Stimulated activated CD8-positive, alpha-beta memory T cell treated with anti-CD3 and anti-CD28 coated beads, Interleukin-7, amount 100 ng/mL, for 48 hours (primary cell): ENCODE data around the gene PAX2.

ENCODE experiments used
- DNase-seq, 2 donors: peaks; one replicate each; pipeline ENCODE4 v3.0.0-alpha.2; 2020; ENCODE audit warnings: low read depth in 1 of 2; ENCODE audit errors: extremely low read depth in 1 of 2

Gene PAX2

DNA sequence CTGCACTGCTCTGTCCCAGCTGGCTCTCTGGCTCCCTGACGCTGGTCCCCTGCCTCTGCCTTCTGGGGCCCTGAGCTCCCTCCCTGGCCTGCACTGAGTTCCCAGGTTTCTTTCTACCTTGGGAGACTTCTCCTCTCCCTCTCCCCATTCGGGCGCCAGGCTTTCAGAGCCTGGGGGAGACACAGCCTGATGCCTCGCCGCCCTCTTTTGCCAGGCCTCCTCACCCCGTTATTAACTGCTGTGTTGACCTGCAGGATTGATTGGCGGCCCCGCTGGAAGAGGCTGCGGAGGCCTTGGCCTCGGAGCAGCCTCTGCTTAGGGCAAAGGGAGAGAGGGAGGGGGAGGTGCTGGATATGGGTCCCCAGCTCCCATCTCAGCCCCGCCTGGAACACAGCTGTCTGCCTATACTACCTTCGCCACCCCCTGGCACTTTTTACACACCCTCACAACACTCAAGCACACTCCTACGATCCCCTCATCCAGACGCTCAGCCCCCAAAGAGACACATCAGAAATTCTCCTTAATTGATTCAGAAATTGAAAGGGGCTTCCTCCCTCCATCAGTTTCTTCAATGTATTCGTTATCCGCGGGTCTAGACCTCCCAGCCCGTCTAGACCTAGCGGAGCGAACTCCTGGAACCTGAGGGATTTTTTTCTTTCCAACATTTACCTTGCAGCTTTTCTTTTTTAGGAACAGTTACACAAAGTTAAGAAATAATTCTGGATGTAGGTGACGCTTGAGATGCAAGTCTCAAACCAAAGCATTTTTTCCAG is 7.1 kb upstream of the PAX2 start:
- no peak for DNase-seq

DNA sequence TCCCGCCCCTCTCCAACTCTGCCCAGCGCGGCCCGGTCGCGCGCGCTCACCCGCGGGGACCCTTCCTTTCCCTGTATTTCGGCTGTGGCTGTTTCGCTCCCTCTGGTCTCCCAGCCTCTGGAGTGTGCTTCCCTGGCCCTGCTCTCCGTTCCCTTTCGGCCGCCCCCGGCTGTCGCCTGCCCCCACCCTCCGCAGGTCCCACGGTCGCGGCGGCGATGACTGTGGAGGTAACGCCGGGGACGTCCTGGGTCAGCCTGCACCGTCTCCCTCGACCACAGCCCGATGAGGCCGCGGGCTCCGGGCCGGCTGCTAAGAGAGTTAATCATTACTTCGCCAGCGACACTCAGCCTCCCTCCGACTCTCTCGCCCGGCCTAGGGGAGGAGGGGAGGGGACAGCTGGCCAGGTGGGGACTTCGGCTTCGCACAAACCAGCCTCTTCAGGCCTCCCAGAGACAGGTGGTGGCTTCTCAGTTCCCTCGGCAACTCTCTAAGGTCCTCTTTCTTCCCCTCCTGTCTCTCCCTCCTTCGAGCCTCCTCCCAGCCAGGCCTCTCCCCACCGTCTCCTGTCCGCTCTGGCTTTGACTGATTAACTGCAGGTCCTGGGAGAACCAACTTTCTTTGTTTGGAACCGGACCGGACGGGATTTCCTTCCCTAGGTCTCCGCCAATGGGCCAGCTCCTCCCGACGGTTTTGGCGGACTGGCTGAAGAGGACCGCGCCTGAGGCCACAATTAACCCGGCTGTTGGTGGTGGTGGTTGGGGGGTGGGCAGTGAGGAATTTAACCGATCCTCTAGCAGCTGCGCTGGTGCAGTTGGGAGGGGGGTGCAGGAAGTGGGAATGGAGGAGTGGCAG is 5.6 kb upstream of the PAX2 start:
- no peak for DNase-seq

DNA sequence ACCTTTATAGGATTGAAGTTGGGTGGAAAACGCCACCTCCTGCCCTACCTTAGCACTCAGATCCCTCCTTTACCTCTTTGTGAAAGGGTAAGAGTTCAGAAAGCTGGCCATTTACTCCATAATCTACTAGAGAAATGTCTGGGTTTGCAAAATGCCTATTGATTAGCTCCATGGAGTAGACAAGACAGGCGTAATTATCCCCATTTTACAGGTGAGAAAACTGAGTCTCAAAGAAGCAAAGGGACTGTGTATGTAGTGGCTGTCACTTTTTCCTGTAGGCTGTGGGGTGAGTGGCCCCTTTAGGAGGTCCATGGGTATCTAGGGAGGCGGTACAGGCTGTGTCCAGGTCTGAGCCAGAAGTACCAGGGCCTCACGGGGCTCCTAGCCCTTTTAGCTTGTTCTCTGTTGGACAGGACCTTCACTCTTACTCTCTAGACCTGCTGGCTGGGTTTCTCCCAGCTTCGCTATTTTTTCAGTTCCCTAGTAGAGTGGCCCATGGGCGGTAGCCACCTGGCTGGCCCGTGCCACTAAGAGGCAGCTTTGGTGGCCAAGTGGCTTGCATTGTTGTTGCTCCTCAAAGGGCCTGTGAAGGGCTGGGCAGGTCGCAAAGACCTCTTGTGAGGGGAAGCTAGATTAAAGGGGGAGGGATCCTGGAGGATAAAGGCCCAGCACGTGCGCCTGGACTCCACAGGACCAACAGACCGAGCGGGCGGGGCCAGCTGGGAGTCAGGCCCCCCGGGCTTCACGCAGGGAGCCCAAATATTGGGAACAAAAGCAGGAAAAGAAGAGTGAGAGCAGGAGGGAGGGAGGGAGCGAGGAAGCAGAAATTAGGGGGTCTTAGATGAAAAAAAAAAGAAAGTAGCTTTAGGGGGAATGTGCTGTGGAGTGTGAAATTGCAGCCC is 4.7 kb upstream of the PAX2 start:
- DNase-seq, result no peak

DNA sequence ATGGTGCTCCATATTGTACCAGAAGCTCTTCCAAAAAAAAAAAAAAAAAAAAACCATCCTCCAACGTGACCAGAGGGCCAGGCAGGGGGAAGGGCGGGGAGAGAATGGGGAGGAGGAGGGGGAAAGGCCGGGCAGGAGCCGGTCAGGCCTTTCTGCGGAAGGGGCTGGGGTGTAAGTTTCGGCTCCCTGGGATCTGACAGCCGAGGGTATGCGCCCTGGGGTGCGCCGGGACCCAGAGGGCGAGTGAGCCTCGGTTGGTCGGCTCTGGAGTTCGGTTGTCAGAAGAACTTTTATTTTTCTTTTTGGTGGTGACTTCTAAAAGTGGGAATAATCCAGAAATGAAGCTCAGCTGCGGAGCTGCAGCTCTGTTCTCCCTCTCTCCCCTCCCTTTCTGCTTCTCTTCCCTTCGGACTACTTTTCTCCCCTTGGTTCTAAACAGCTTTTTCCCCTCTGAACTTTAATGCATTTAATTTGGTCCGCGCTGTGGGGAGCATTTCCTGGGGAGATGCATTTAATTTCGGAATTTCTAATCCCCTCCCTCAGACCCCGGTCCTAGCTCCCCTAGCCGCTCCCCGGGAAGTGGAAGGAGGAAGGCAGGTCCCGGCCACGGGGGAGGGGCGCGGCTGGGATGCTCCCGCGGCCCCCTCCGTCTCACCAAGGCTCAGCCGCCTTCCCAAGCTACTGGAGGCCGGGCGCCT is 3.9 kb upstream of the PAX2 start:
- no peak for DNase-seq

DNA sequence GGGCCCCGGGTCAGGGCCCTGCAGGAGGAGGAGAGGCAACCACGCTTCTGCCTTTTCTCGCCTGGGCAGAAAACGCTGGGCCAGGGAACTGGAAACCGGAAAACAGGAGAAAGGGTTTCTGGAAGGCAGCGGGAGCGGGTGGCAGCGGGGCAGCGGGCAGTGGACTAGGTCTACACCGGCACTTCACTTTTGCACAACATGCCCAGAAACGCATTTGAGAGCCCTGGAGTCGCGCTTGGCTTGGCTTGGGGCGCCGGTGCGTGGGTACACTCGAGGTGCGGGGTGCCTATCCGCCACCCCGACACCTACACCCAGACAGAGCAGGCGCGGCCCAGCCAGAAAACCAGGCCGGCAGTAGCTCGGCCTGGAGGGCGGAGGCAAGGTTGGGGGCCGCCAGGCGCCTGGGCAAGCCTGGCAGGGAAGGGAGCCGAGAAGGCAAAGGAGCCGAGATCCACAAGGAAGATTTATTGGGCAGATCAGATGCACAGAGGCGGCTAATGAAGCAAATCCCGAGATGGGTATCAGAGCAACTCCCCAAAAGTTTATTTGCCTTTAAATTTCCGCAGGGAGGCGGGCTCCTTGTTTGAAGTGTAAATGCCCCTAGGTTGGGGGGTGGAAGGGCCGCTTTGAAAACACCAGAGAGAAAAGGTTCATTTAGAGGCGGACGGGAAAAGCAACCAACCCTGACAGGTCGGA is 3.2 kb upstream of the PAX2 start:
- DNase-seq, result no peak

DNA sequence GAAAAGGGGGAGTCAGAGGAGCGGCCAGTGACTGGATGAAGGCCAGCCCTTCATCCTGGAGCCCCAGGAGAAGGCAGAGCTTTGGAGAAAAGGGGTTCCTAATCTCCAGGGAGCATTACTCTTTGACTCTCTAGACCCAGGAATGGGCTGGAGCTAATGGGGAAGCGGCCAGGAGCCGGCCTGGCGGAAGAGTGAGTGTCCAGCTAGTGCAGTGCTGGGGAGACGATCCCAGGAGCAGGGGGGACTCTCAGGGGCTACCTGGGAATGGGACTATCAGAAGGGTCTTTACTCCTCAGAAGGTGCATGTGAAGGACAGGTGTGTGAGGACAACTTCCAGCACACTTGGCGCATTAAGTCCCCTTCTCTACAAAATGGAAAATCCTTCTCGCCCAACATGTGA is 2.4 kb upstream of the PAX2 start:
- DNase-seq, result no peak

DNA sequence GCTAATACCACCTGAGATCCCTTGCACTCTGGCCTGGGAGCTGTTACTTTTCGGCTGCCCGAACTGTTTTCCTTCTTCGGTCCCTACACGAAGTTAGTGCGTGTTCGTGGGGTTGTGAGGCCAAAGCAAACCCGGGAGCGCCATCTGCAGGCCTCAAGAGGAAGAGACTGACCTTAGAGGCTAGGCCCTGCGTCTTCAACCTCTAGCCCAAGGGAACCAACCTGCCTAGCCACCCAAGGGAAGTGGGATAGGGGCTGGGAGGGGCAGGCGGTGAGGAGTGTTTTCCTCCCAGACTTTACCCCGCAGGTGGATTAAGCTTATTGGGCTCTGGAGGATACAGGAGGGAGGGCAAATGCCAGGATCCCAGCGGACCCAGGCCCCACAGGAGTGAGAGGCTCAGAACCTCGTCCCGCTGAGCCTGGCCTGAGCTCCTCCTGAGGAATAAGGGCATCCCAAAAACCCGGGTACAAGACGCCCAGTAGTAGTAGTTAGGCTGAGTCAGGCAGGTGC is 1.7 kb upstream of the PAX2 start:
- peak in 1 of 2 donors; percentile 20 for DNase-seq

DNA sequence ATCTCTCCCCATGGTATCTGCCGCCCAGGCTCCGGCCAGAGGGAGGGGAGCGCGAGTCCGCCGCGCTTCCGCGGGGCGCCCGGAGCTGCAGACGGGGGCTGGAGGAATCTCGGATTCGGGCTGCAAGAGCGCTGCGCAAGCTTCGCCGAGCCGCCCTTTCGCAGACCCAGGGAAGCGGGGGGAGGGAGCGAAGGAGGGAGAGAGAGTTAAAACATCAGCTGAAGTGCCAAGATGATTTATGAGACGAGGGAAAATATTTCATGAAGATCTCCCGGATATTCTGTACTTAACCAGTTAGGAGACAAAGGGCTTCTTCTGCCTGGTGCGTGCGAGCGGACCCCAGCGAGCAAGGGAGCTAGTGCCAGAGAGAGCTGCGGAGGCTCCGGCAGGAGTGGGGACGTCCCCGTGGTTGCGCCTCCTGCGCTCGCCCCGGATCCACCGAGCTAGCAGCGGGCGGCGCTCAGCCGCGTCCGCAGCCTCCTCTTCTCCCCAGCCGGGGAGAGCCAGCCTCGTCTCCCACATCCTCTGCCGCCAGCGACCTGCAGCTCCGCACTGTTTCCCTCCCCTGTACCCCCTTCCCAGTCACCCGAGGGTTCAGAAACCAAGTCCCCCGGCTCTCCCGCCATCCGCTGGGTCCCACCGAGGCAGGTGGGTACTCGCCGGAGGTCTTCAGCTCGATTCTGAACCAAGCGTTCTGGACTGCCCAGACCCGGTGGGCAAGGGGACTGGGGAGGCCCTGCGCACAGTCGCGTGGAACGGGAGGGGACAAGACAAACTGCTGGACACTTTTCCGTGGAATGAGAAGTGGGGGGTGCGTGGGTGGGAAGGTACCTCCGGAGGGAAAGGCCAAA is 1.0 kb upstream of the PAX2 start:
- DNase-seq, result no peak

DNA sequence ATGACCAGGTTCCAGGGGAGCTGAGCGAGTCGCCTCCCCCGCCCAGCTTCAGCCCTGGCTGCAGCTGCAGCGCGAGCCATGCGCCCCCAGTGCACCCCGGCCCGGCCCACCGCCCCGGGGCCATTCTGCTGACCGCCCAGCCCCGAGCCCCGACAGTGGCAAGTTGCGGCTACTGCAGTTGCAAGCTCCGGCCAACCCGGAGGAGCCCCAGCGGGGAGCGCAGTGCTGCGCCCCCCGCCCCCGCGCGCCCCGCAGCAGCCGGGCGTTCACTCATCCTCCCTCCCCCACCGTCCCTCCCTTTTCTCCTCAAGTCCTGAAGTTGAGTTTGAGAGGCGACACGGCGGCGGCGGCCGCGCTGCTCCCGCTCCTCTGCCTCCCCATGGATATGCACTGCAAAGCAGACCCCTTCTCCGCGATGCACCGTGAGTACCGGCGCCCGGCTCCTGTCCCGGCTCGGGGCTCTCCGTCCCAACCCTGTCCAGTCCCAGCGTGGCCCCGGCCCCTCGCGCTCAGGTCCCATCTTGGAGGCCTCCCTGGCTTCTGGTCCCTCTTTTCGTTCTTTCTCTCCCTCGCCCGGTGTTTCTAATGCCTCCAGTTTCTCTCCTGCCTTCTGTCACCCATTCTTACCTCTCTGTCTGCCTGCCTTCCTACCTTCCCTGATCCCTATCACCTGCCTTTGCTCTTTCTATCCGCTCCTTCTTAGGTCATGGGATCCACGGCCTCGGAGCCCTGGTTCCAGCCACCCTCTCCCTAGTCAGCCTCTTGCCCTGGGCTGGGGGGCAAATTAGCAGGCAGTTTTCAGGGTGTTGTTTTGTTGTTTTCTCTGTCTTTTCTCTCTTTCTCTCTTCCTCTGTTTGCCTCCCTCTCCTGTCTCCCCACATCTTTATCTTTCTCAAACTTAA is 751 bp downstream of the PAX2 start:
- DNase-seq, result no peak

DNA sequence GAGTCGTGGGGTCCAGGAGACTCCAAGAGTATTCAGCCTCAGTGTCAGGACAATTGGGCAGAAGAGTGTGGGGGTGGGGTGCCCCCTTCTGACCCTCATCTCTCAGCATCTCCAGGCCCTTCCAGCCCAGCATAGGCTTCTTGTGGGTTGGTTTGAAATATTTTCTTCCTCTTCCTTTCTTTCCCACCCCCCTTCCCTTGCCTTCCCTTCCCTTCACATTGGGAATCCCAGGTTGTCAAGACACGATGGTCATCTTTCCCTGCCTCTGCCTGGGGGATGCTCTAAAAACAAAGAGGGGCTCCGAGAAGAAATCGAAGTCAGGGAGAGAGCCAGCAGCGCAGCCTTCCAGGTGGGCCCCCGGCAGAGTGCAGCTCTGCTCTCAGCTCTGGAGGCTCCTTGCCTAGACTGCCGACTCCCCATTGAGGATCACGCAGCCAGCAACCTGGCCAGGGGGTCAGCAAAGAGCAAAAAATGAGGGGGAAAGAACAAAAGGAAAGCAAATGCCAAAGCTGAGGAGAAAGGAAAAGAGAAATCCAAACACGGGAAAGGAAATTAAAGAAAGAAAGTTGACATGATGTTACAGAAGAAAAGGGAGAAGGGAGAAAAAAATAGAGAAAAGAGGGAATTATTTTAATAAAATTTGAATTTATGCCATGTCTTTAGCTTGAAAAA is 1.5 kb downstream of the PAX2 start:
- DNase-seq, result no peak

DNA sequence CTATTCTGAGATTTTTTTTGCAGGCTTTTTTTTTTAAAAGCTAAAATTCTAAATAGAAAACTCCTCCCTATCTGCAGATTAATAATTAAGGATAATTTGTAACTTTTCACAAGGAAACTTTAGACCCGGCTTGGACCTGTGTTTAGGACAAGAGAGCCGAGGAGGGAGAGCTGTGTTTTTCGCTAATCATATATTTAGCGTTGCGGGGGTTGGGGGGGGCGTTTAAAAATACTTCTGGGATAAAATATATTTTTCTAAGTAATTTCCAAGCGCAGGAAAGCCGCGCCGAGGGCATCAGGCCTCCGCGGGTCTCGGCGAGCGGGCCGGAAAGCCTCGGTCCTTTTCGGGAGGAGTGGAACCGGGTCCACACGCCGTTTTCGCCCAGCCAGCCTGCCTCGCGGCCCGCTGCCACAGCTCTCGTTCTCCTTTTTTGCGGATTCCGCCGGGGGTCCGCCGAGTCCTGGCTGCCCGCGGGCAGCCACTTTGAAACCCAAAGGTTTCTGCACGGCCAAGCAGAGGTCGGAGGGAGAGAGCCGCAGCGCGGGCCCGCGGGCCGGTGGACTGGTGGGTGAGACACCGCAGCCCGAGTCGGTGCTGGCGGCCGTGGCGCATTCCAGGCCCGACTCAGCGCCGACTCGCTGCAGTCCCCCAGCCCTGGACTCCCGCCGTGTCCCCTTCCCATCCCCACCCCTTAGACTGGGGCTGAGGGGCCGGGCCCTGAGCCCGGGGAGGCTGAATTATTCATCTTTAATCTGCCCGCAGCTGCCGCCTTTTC is 2.3 kb downstream of the PAX2 start:
- no peak for DNase-seq

DNA sequence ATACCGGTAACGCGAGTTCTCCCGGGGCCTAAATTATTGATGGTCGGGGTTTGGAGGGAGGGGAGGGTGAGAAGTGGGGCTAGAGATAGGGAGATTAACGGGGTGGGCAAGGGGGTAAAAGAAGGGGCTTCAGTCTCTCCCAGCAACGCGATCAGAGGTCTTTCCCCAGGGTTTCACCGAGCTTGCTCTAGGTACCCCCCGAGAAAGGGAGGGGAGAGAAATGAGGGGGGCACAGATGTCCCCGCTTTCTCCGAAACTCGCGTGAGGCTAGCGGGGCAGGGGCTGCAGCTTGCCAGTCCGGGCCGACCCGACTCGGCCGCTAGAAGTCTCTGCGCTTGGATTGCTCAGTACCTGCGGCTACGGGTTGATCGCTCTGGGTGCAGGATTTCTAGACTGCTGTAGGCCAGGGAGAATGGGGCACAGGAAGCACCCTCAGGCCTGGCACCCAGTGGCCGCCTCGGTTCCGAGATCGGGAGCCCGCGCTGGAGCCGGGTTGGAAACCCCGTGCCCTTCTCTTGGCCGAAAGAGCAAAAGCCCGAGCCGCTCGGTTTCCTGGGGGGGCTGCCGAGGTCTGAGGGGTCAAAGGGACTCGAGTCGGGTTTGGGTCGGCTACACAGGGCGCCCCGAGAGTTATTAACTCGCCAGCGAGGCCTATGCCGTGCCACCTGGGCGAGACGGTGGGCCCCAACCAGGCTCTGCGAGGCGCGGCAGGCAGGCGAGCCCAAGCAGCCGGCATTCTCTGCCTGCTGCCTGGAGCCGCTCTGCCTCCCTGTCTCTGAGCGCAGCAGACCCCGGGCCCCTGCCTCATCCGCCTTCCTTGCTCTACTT is 3.1 kb downstream of the PAX2 start:
- DNase-seq, result no peak

DNA sequence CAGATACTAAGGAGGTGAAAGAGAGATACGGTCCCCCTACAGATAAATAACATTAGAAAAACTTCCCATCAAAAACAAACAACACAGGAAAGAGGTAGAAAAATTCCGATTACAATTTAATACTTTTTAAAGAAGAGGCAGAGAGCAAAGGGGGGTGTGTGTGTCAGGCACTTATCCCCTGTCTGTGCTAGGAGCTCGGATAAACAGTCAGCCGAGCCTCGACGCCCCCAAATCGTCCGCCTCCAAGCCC is 3.6 kb downstream of the PAX2 start:
- DNase-seq, result no peak

DNA sequence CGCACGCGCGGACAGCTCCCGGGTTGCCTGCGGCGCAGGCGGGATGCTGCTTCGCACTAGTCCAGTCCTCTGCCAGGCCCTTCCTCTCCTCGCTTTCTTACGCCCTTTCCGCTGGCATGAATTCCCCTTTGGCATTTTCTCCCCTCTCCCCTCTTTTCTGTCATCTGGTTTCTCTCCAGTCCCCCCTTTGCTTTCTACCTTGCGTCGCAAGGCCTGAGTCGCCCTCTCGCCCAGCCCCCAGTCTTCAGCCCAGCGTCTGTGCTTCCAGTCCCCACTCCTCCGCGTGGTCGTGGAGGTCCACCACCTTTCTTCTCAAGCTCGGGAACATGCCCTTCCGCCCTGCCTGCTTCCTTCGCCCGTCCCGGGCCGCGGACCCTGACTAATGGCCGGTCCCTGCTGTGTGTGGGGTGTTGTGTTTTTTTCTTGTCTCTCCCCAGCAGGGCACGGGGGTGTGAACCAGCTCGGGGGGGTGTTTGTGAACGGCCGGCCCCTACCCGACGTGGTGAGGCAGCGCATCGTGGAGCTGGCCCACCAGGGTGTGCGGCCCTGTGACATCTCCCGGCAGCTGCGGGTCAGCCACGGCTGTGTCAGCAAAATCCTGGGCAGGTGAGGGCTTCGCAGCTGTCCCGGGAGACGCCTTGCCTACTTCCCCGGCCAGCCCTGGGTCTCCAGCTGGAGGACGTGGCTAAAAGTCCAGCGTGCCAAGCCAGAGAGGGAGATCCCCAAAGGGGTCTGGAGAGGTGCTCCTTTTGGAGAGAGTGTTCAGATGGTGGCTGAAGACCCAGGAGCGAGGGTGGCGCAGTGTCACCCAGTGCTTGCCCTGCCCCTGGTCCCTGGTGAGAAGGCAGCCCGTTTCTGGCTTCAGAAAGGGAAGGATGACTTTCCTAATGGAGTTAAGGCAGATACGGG is 4.2 kb downstream of the PAX2 start:
- no peak for DNase-seq
